Type B pancreatic cell (in vitro differentiated cells): Measurements from ENCODE around the gene LRRC53. TPM values are rescaled to one million over a fixed set of nuclear protein-coding genes. Genes with fewer than 3 reads are reported as not detected.

Source experiments
- DNase-seq: peaks from one replicate; pipeline ENCODE4 v3.0.0; 2021; ENCODE audit warnings: mixed read lengths; ENCODE audit not compliant: unreplicated experiment; ENCODE audit errors: extremely low spot score
- H3K27ac Mint-ChIP-seq: 2 replicates; pipeline ENCODE4 v1.8.0; 2021; ENCODE audit warnings: mild to moderate bottlenecking, mixed read lengths
- H3K27me3 Mint-ChIP-seq: 2 replicates; pipeline ENCODE4 v1.8.0; 2021; ENCODE audit warnings: mixed read lengths
- H3K36me3 Mint-ChIP-seq: 2 replicates; pipeline ENCODE4 v1.8.0; 2021; ENCODE audit warnings: mixed read lengths
- H3K4me1 Mint-ChIP-seq: one replicate; pipeline ENCODE4 v1.8.0; 2021; ENCODE audit warnings: mixed read lengths; ENCODE audit not compliant: unreplicated experiment
- H3K4me3 Mint-ChIP-seq: 2 replicates; pipeline ENCODE4 v1.8.0; 2021; ENCODE audit warnings: mild to moderate bottlenecking, mixed read lengths
- H3K9me3 Mint-ChIP-seq: 2 replicates; pipeline ENCODE4 v1.8.0; 2021; ENCODE audit warnings: mixed read lengths
- total RNA-seq: library from RNA; stranded (reverse); gene quantifications from 2 replicates; pipeline ENCODE4 v1.2.1, GENCODE V29; 2021; ENCODE audit warnings: low replicate concordance
- TF ChIP-seq, protein P1 (sequence below): fragments of 200-600 bp; sonication (generic); conservative IDR thresholded peaks from 2 replicates; pipeline ENCODE4 v1.5.0; 2021; ENCODE audit warnings: antibody characterized with exemption, mild to moderate bottlenecking

LRRC53 gene
- total RNA-seq, 1 donor from 2014 or later, result not detected

DNA sequence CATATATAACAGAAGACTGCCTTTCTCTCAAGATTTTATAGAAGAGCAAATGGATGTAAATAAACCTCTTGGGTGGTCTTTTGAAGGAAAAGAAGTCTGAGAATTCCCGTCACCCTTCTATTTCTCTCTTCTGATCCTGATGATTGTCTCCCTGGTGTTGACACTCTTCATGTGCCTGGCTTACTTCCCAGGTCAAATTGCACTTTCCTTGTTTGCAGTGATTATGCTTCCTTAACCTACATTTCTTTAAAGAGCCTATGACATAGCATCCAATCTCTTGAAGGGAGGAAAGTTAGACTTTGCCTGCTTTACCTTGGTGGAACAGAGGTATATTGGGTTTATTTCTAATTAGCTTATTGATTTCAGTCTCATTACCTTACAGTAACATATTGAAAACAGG lies 80.1 kb downstream of the LRRC53 start:
- Mint-ChIP-seq H3K9me3 (no peaks in the 10 kb centered on the region), H3K27me3 (no peaks in the 10 kb centered on the region), H3K36me3 (no peaks in the 10 kb centered on the region), H3K27ac (no peak overlapping the region), H3K4me3 (no peak overlapping the region), H3K4me1 (peaks cover 8% of the 10 kb centered on the region)
- no peak for DNase-seq
- TF ChIP-seq, protein P1, sequence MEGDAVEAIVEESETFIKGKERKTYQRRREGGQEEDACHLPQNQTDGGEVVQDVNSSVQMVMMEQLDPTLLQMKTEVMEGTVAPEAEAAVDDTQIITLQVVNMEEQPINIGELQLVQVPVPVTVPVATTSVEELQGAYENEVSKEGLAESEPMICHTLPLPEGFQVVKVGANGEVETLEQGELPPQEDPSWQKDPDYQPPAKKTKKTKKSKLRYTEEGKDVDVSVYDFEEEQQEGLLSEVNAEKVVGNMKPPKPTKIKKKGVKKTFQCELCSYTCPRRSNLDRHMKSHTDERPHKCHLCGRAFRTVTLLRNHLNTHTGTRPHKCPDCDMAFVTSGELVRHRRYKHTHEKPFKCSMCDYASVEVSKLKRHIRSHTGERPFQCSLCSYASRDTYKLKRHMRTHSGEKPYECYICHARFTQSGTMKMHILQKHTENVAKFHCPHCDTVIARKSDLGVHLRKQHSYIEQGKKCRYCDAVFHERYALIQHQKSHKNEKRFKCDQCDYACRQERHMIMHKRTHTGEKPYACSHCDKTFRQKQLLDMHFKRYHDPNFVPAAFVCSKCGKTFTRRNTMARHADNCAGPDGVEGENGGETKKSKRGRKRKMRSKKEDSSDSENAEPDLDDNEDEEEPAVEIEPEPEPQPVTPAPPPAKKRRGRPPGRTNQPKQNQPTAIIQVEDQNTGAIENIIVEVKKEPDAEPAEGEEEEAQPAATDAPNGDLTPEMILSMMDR, result no peak

GRCh38 chr1:74431531-74431930 lies 80.9 kb downstream of the LRRC53 start:
- H3K4me1 Mint-ChIP-seq, result peaks cover 8% of the 10 kb centered on the region
- TF ChIP-seq, protein P1, result no peak
- no peaks in the 10 kb centered on the region for H3K27me3 Mint-ChIP-seq
- no peak overlapping the region for H3K4me3 Mint-ChIP-seq
- no peaks in the 10 kb centered on the region for H3K9me3 Mint-ChIP-seq
- H3K36me3 Mint-ChIP-seq, result no peaks in the 10 kb centered on the region
- DNase-seq, result no peak
- H3K27ac Mint-ChIP-seq, result no peak overlapping the region

GRCh38 chr1:74430342-74430934 lies 82.0 kb downstream of the LRRC53 start:
- Mint-ChIP-seq H3K27ac (no peak overlapping the region), H3K27me3 (no peaks in the 10 kb centered on the region)

DNA sequence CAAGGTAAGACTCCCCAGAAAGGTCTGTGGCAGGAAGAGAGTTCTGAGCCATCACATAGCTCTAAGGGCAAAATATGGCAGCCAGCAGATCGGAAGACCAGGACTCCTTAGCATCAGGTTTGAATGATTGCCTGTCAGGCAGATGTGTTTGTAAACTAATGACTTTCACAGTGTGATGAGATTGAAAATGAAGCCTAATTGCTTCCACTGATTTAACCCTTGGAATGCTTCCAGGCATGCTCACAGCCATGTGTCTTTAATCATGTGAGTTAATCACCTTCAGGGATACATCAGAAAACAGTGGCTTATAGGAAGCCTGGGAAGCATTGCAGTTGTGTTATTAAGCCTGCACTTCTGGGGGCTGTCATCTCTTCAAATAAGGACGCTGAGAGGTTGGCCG lies 82.8 kb downstream of the LRRC53 start:
- no peak for DNase-seq
- Mint-ChIP-seq H3K4me1 (peaks cover 14% of the 10 kb centered on the region), H3K36me3 (no peaks in the 10 kb centered on the region), H3K4me3 (no peak overlapping the region), H3K27me3 (no peaks in the 10 kb centered on the region), H3K9me3 (no peaks in the 10 kb centered on the region), H3K27ac (no peak overlapping the region)
- TF ChIP-seq, protein P1, result no peak

More at GRCh38 chr1:74430342-74430934, 82.0 kb downstream of the LRRC53 start:
- no peak for DNase-seq
- Mint-ChIP-seq H3K36me3 (no peaks in the 10 kb centered on the region), H3K4me1 (peaks cover 12% of the 10 kb centered on the region), H3K9me3 (no peaks in the 10 kb centered on the region), H3K4me3 (no peak overlapping the region)
- TF ChIP-seq, protein P1, result no peak

DNA sequence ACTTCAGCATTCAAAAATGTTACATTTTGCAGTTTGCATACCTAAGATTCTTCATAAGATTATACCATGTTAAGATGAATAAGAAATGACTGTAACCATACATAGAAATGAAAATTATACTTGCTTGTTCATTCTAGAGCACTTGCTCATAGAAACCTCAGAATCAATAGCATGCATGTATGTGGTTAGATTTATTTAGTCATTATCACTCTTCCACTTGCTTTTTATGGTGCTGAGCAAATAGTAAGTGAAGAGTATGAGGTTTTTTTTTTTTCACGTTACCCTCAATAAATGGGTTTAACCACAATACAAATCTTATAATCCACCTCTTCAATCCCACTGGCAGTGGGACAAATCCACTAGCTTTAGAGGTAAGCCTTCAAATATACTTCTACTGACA lies 84.7 kb downstream of the LRRC53 start:
- no peaks in the 10 kb centered on the region for H3K27me3 Mint-ChIP-seq
- peaks cover 19% of the 10 kb centered on the region for H3K4me1 Mint-ChIP-seq
- no peak for DNase-seq
- H3K4me3 Mint-ChIP-seq, result no peak overlapping the region
- TF ChIP-seq, protein P1, result no peak
- no peaks in the 10 kb centered on the region for H3K9me3 Mint-ChIP-seq
- H3K27ac Mint-ChIP-seq, result no peak overlapping the region
- no peaks in the 10 kb centered on the region for H3K36me3 Mint-ChIP-seq
